ENCODE measurements around the gene TNRC6C.

Gene TNRC6C

DNA sequence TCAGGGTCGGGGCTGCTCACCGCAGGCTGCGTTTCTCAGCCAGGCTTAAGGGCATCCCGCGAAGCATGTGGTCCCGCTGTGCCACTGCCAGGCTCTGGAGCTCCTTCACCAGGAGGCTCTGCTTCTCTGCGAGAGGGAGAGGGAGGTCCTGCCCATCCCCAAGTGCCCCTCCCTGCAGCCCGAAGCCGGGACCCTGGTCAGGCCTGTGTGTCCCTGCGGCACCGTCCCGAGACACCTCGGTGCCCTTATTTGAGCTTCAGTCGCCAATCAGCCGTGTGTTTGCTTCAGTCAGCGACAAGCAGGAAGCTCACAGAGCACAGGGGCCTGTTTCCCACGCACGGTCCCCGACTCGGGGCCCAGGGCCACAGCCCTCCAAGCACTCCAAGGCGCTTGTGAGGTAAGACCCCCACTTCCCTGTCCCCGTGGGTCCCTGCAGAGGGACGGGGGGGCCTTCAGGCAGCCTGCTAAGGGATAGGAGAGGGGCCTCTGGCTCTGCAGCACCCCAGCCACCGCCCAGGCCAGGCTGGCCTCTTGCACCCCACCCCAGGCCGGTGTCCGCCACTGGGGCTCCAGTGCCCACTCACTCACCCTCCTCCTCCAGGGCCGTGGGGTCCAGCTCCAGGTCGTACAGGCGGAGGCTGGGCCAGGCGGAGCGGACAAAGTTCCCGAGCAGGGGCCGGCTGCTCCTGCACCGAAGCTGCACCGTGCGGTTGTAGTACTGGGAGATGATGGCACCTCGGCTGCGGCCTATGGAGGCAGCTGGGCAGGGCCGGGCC lies 166.8 kb downstream of the TNRC6C start:
- DNase-seq (ENCODE audit: low read depth, low spot score): no peak

DNA sequence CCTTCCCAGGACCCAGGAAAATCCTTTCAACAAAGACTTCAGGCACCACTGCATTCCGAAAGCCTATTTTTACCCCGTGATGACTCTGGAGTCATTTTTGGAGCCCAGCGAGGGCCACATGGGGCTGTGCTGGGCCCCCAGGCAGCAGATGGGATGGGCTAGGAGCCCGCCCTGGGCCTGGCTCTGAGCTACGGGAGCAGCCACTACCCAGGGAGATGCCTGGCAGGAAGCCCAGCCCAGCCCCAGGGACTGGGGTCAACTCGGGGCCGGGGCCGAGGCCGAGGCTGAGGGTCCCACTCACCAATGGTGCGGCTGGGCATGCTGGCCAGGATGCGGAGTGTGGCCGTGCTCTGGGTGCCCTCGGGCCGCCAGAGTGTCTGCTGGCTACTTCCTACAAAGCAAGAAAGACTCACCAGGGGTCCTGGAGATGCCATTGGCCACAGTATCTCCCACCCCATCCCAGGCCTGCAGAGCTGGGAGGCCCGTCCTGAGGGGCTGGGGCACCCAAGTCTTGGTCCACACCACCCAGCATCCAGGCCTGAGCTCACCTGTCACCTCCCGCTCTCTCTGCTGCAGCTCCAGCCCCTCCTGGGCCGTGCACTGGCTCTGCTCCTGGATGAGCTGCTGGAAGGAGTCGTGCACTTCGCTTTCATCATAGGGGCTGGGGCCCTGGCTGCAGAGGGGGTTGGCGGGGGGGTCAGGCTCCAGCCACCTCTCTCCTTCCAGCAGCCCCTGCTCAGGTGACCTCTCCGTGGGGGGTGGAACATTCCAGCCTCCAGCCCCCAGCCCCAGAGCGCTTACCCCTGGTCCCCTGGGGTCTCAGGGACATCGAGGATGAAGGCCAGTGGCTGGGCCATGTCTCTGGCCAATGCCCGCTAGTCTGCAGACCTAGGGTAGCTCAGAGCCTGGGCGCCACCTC lies 167.7 kb downstream of the TNRC6C start:
- DNase-seq (ENCODE audit: low read depth, low spot score): no peak

DNA sequence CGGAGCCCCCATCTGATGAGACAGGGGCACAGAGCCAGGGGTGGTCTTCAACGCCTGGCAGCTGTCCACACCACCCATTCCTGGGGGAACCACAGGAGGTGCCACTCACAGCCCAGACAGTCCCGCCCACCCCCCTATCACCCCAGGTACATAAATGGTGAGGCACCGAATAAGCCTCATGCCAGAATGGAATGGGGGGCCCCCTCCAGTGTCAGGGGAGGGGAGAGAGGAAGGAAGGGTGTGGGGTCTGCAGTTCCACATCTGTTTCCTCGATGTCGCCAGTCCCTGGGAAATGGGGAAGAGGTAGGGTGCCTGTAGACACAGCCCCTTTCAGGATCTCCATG lies 168.4 kb downstream of the TNRC6C start:
- no peak for DNase-seq (ENCODE audit: low read depth, low spot score)

DNA sequence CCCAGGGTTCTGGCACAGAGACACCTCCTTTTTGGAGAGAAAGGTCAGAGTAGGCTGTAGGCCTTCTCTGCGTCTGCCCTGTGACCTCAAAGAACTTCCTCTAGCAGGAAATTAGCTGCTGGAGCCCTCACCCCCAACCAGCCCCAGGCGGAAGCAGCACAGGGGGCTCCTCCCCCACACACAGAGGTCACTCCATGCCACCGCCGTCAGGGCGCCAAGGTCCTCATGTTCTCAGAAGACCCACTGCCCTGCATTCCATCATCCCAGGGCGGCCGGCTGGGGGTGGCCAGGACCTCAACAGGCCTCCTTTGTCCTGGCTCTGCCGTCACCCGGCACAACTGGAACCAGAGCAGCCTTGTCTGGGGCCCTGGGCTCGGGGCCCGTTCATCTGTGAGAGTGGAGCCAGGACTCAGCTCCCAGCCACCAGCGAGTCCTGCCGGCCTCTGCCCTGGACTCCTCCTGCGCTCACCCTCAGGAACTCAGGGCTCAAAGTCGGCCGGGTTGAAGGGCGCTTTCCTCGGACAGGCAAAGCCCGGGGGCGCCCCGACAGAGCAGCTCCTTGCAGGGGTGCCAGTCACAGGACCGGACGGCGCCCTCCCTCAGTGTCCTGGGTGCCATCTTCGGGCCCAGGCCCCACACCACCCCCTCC lies 168.9 kb downstream of the TNRC6C start:
- DNase-seq (ENCODE audit: low read depth, low spot score): peak; percentile 78

DNA sequence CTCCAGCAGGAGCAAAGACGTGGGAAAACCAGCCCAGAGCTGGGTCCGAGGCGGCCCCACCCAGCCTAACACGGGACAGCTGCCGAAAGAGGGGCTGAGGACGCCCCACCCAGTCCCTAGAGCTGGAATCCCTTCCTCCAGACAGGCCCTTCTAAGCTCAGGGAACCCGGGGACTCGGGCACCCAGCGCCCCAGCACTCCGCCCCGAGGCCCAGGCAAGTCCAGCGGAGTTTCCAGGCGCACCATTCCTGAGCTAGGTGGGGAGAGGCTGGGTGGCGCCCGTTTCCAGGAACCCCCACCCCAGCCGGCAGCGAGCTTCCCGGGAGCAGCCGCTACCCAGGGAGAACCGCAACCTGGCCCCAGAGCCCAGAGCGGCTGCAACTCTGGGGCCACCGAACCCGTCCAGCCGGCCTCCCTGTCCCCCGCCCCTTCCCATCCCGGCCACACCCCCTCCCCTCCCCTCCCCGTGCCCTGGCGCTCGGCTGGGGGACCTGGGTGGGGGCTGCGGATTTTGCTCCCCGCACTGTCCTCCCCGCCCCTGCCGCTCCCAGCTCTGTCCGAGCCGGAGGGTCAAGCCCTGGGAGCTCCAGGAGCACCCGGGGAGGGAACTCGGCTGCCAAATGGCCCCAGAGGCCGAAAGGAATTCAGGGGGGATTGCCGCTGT lies 169.5 kb downstream of the TNRC6C start:
- DNase-seq (ENCODE audit: low read depth, low spot score): peak; percentile 46

DNA sequence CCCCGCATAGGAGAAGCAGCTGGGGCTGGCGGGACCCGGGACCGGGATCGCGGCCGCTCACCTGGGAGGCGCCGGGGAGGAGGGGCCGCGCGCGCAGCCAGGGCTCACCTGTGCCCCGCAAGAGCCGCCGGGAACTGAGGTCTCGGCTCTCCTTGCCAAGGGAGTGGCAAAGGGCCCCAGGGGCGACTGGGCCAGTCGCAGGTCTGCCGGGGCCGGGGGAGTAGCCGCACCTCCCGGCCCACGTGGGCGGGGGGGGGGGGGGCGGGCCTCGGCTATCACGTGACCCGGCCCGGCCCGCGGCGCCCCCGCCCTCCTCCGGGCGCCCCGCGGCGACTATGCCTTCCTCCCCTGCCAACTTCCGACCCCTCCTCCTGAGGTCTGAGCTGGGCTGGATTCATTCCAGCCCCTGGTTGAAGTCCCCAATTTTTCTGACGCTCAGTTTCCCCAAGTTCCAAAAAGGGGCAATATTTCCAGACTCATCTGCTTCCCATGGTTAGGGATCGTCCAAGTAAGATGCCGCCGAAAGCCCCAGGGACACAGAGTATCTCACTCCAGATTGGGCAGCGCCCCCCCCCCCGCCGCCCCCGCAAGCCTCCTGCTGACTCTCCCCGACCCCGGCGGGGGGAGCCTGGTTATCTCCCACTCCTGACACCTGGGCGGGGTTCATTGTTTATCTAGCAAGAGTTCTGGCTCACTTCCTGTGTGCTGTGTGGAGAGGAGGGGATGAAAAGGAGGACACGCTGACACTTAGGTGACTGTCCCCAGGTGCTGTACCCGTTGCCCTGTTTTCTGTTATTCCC lies 170.2 kb downstream of the TNRC6C start, which contains the start of gene TMC6:
Gene TMC6, minus strand, starts transcription at position 205 of the 800 bp plus-strand sequence. CDS start 1,923 bp downstream, outside the sequence.
- DNase-seq (ENCODE audit: low read depth, low spot score): peak; percentile 79

DNA sequence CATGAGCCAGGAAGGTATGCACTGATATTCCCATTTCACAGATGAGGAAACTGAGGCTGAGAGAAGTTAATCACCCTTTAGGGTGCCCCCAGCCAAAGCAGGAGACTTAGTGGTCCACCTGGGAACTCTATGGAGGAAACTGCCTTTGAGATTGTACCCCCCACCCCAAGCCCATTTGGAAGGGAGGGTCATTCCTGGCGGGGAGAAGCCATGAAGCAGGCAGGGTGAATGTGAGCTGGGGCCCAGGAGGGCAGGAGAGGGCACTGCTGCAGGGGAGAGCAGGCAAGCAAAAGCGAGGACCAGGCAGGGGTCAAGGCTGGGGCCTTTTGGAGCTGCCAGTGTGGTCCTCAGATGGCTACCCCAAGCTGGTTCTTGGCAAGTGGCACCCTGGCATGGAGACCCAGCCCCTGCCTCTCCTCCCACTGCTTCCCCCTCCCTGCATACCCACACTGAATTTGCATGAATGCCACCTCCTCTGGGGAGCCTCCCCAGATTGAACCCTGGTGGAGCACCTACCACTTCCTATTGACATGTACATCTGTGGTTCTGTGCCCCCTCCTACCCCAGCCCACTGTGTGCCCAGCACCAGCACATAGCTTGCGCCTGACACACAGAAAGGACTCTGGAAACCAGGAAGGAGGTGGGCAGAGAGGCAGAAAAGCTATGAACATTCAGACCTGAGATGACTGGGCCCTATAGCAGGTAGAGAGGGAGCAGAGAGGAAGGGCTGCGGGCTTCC lies 171.0 kb downstream of the TNRC6C start:
- no peak for DNase-seq (ENCODE audit: low read depth, low spot score)

DNA sequence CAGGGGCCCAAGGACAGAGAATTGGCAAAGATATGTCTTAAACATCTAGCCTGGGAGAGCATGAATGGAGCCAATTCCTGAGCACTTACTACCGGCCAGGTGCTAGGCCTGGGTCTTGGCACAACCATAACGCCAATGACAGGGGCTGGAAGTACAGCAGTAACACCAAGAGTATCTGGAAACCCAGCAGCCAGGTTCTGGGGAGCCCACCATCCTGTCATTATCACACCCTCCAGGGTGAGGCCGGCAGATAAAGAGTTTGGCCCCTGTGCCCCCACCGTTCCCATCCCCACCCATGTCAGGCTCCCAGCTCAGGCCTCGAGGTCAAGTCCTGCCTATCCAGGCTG lies 171.6 kb downstream of the TNRC6C start:
- DNase-seq (ENCODE audit: low read depth, low spot score): no peak

DNA sequence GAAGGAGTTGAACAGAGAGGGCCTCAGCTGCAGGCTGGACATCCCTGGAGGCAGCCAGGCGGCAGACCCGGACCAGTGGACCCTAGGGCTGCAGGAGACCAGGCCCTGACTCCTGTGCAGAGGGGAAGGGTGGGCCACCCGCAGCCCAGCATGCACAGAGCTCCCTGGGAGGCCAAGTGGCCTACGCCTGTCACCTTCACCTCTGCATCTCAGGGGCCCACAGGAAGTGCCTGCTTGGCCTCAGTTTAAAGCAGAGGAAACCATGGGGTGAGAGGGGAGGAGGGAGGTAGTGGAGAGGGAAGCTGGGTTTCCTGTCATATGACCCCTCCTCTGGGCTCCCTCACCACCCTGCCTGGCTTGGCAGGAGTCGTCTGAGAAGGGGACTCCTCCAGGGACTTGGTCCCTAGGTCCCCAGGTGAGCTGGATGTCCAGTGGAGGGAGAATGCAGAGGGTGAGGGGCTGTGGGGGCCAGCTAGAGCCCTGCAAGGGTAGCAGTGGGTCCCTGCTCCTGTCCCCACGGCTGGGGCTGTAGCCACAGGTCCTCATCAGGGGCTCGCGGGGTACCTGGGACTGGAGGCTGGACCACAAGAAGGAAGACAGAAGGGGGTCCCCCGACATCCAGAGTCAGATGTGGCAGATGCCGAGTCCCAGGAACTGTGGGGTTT lies 172.1 kb downstream of the TNRC6C start, which contains the start of gene TMC8:
Gene TMC8, plus strand, starts transcription at position 335 of the 665 bp plus-strand sequence. CDS start 818 bp downstream, outside the sequence.
- no peak for DNase-seq (ENCODE audit: low read depth, low spot score)

DNA sequence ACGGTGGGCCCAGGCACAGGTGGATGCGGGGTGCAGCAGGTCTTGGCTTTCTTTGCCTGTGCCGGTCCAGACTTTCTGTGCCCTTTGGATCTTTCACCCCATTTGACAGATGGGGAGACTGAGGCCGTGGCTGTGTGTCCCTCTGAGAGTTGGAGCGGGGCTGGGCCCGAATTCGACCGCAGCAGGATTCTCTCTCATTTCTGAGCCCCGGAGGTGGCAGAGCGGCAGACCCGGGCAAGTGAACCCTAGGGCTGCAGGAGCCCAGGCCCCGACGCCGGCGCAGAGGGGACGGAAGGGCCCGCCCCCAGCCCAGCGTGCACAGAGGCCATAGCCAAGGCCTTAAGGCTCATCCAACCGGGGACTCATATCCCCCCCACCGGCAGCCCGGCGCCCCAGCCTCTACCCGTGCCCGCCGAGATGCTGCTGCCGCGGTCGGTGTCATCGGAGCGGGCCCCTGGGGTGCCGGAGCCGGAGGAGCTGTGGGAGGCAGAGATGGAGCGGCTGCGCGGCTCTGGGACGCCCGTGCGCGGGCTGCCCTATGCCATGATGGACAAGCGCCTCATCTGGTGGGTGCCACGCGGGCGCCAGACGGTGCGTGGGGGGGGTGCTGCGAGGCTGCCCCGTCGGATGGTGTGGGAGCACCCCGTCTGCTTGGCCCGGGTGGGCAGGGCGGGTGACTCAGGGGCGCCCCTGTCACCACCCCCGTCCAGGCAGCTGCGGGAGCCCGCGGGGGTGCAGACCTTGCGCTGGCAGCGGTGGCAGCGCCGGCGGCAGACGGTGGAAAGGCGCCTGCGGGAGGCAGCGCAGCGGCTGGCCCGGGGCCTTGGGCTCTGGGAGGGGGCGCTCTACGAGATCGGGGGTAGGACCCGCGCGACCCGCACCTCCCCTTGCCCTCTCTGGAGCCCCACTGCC lies 172.9 kb downstream of the TNRC6C start:
- no peak for DNase-seq (ENCODE audit: low read depth, low spot score)

DNA sequence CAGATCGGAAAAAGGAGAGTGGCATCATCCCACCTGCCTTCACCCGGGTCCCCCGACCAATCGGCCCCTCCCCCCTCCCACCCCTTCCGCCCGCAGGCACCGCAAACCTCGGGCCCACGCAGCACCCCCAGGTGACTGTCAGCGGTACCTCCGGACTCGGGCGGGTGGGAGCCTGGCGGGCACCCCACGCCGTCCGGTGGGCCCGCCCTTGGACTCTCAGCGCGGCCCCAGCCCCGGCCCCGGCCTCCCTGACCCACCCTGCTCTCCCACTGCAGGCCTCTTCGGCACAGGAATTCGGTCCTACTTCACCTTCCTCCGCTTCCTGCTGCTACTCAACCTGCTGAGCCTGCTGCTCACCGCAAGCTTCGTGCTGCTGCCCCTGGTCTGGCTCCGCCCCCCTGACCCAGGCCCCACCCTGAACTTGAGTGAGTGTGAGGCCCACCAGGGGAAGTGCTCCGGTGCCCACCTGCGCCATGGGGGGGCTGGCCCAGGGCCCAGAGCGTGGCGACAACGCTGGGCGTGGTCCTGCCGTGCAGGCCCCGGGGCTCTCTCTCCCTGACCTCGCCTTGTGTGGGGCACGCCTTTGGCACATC lies 173.7 kb downstream of the TNRC6C start:
- peak; percentile 57 for DNase-seq (ENCODE audit: low read depth, low spot score)

DNA sequence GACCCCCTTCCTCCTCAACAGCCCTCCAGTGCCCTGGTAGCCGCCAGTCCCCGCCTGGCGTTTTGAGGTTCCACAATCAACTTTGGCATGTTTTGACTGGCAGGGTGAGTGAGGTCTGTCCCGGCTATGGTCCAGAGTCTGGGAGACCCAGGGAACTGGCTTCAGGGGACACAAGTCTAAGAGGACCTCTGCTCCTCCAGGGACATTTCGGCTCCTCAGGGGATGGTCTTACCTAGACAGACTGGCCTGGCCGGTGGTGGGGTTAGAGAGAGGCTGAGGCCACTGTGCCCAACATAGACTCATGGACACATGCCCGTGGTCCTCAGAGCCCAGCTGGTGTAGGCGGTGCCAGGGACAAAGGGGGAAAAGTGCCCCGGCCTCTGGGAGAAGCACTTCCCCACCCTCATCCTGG lies 174.3 kb downstream of the TNRC6C start:
- no peak for DNase-seq (ENCODE audit: low read depth, low spot score)

DNA sequence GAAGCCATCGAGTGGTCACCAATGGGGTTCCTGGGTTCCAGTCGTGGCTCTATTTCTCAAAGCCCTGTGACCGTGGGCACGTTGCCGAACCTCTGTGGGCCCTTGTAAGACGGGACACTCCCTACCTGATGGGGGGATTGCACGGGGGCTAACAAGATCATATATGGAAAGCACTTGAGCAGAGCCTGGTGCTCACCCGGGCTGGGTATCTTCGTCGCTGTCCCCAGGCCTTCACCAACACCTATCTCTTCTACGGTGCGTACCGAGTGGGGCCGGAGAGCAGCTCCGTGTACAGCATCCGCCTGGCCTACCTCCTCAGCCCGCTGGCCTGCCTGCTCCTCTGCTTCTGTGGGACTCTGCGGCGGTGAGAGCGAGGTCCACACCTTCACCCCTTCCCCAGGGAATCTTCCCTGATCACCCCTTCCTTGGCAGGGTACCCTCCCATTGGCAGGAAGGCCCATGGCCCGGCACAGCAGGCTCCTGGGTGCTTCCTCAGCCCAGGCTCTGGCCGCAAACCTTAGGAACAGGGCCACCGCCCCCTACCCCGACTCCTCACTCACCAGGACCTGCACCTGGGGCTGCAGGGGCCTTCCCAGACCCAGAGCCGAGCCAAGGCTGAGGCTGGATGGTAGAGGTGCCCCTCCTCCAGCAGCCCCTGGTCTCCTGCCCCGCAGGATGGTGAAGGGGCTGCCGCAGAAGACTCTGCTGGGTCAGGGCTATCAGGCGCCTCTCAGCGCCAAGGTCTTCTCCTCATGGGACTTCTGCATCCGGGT lies 174.9 kb downstream of the TNRC6C start:
- DNase-seq (ENCODE audit: low read depth, low spot score): no peak

DNA sequence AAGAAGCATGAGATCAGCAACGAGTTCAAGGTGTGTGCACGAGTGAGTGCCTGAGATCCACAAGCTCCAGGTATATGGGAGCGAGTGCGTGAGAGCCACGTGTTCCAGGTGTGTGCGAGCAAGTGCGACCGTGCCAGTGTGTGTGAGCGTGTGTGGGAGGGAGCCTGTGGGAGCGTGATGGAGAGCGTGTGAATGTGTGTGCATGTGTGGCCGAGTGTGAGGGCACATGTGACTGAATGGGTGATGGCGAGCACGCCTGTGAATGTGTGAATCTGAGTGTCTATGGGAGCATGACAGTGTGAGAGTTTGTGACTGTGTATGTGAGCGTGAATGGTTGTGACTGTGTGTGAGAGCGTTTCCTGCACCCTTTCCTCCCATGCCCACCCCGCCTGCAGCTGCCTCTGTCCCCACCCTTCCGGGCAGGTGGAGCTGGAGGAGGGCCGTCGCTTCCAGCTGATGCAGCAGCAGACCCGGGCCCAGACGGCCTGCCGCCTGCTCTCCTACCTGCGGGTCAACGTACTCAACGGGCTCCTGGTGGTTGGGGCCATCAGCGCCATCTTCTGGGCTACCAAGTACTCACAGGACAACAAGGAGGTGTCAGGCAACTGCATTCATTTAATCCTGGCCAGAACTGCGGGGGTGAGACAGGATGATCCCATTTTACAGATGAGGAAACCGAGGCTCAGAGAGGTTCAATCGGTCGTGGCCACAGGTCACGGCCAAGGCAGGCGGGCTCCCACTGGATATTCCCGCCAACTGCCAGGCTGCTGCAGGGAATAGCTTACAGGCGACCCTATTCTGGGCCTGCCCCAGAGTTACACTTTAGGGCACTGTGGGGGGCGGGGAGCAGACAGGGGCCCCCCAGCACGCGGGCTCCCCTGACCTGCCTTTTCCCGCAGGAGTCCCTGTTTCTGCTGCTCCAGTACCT lies 175.7 kb downstream of the TNRC6C start:
- peak; percentile 88 for DNase-seq (ENCODE audit: low read depth, low spot score)

DNA sequence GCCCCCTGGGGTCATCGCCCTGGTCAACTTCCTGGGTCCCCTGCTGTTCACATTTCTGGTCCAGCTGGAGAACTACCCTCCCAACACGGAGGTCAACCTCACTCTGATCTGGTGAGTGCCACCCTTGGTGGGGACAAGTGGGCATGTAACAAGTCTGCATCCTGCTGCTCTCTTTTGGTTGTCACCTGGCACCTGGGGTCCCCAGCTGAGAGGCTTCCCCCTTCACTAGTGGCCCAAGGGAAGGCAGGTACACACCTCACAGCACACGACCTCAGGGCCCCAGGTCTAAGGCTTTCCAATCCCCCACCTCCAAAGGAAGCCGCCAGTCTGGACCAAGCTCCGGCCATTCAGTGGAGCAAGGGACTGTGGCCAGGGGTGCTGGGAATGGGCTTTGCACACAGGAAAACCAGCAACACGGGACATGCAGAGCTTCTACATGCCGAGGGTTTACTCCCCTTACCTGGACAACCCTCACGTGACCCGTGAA lies 176.4 kb downstream of the TNRC6C start:
- no peak for DNase-seq (ENCODE audit: low read depth, low spot score)

Measured in ELF-1 (cell line).